Activated CD8-positive, alpha-beta T cell treated with anti-CD3 and anti-CD28 coated beads for 36 hours (primary cell): ENCODE data around the gene ATF7. TPM values are rescaled to one million over a fixed set of nuclear protein-coding genes. Genes with fewer than 3 reads are reported as not detected.

Experiments
- ATAC-seq: fragments of 200-7000 bp; cut with Tn5 transposase; one replicate; pipeline ENCODE4 v1.10.0; 2021; ENCODE audit warnings: mild to moderate bottlenecking, moderate library complexity
- CTCF ChIA-PET: fragments of 350-600 bp; sonication (Branson Sonifier 250); formaldehyde crosslinking; loops from one replicate; lab custom pipeline; 2021; ENCODE audit warnings: antibody characterized with exemption; lab: Charles Lee
- POLR2A ChIA-PET: fragments of 350-600 bp; sonication (Branson Sonifier 250); formaldehyde crosslinking; loops from one replicate; lab custom pipeline; 2021; ENCODE audit warnings: antibody characterized with exemption; lab: Charles Lee
- DNase-seq: peaks from one replicate; pipeline ENCODE4 v3.0.0-alpha.2; 2020
- H3K27ac Mint-ChIP-seq: one replicate; pipeline ENCODE4 v1.8.0; 2021; ENCODE audit warnings: mild to moderate bottlenecking, mixed read lengths
- H3K27me3 Mint-ChIP-seq: one replicate; pipeline ENCODE4 v1.8.0; 2021; ENCODE audit warnings: mixed read lengths
- H3K36me3 Mint-ChIP-seq: one replicate; pipeline ENCODE4 v1.8.0; 2021; ENCODE audit warnings: low read depth, mixed read lengths
- H3K4me1 Mint-ChIP-seq: one replicate; pipeline ENCODE4 v1.8.0; 2021; ENCODE audit warnings: low read depth, mixed read lengths
- H3K4me3 Mint-ChIP-seq: one replicate; pipeline ENCODE4 v1.8.0; 2021; ENCODE audit warnings: mild to moderate bottlenecking, moderate library complexity, mixed read lengths
- H3K9me3 Mint-ChIP-seq: one replicate; pipeline ENCODE4 v1.8.0; 2021; ENCODE audit warnings: mixed read lengths
- intact Hi-C: fragments of 100-400 bp; cut with micrococcal nuclease; formaldehyde crosslinking; loops from one replicate; pipeline ENCODE4 v1.10.0; 2022
- total RNA-seq, 2 experiments: library from RNA; stranded (reverse); gene quantifications; one replicate each; pipeline ENCODE4 v1.2.3, GENCODE V29; 2021
- TF ChIP-seq, protein P1 (sequence below): fragments of 200-600 bp; IDR thresholded peaks from one replicate; pipeline ENCODE4 v1.8.0; 2022; ENCODE audit warnings: antibody characterized with exemption, mild to moderate bottlenecking

The ATF7 gene
- total RNA-seq, 2 experiments from 2014 or later: 22.0 to 22.6 TPM

- H3K4me1 Mint-ChIP-seq: peaks cover 32% of the 10 kb centered on the region
- ATAC-seq (no peak), DNase-seq (no peak)
- H3K36me3 Mint-ChIP-seq: peaks cover 3% of the 10 kb centered on the region
- H3K27me3 Mint-ChIP-seq: no peaks in the 10 kb centered on the region
- H3K4me3 Mint-ChIP-seq: no peak overlapping the region
- POLR2A ChIA-PET: interaction anchor here (0.6 to 54.1 kb wide), 4 partner anchors 37 to 173 kb away, joined by 3 to 1494 read pairs (median 3); partner anchors contain the start of gene PCBP2
- H3K27ac Mint-ChIP-seq: no peak overlapping the region
- TF ChIP-seq, protein P1, sequence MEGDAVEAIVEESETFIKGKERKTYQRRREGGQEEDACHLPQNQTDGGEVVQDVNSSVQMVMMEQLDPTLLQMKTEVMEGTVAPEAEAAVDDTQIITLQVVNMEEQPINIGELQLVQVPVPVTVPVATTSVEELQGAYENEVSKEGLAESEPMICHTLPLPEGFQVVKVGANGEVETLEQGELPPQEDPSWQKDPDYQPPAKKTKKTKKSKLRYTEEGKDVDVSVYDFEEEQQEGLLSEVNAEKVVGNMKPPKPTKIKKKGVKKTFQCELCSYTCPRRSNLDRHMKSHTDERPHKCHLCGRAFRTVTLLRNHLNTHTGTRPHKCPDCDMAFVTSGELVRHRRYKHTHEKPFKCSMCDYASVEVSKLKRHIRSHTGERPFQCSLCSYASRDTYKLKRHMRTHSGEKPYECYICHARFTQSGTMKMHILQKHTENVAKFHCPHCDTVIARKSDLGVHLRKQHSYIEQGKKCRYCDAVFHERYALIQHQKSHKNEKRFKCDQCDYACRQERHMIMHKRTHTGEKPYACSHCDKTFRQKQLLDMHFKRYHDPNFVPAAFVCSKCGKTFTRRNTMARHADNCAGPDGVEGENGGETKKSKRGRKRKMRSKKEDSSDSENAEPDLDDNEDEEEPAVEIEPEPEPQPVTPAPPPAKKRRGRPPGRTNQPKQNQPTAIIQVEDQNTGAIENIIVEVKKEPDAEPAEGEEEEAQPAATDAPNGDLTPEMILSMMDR: no peak
- CTCF ChIA-PET: interaction anchor here (1.1 to 2.2 kb wide), 5 partner anchors 28 to 183 kb away, joined by 4 to 9 read pairs (median 5); partner anchors contain the start of gene AAAS
- no peaks in the 10 kb centered on the region for H3K9me3 Mint-ChIP-seq
- intact Hi-C loops: loop anchor here (10.0 kb wide), 1 partner anchor 149 kb away; no protein-coding TSS in a partner anchor
These were observed 121.9 kb downstream of the ATF7 start for GRCh38 chr12:53504004-53504920.

- DNase-seq: no peak
- Mint-ChIP-seq H3K4me1 (peaks cover 33% of the 10 kb centered on the region), H3K27me3 (no peaks in the 10 kb centered on the region), H3K36me3 (peaks cover 3% of the 10 kb centered on the region), H3K27ac (no peak overlapping the region), H3K4me3 (peak overlapping the region; percentile 76), H3K9me3 (no peaks in the 10 kb centered on the region)
- POLR2A ChIA-PET: interaction anchor here (54.1 kb wide), 1 partner anchor 36 kb away, joined by 1494 read pairs; the partner anchor contains the start of gene PCBP2
- ATAC-seq: no peak
- CTCF ChIA-PET: interaction anchor here (1.1 to 2.2 kb wide), 3 partner anchors 151 to 182 kb away, joined by 4 to 9 read pairs (median 6); partner anchors contain the start of gene AAAS
- intact Hi-C loops: loop anchor here (10.0 kb wide), 1 partner anchor 148 kb away; no protein-coding TSS in a partner anchor
- TF ChIP-seq, protein P1: no peak
These were observed 123.0 kb downstream of the ATF7 start for GRCh38 chr12:53502983-53503728.

DNA sequence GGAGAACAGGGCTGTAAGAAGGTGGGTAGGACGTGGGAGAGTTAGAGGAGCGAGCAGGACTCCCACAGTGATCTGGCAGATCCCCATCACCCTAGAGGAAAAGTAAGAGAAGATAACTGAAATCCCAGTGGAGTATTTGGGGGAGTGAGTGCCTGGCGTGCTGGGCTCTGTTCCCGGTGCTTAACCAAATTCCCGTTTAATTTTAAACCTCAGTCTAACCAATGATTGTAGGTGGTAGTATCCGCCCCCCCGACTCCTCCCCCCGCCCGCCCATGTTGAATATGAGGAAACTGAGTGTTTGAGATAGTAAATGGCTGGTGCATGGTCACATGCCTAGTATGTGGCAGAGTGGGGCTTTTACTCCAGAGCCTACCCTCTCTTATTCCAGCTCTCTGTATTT lies 123.9 kb downstream of the ATF7 start:
- ChIA-PET CTCF (interaction anchor here (1.8 to 2.2 kb wide), 3 partner anchors 62 to 181 kb away, joined by 4 to 9 read pairs (median 6); partner anchors contain the start of gene AAAS), POLR2A (interaction anchor here (0.7 to 54.1 kb wide), 3 partner anchors 35 to 181 kb away, joined by 3 to 1494 read pairs (median 7); partner anchors contain the start of genes AAAS and PCBP2)
- peaks cover 3% of the 10 kb centered on the region for H3K36me3 Mint-ChIP-seq
- H3K4me1 Mint-ChIP-seq: peaks cover 38% of the 10 kb centered on the region
- ATAC-seq (no peak), DNase-seq (no peak)
- H3K27me3 Mint-ChIP-seq: no peaks in the 10 kb centered on the region
- H3K9me3 Mint-ChIP-seq: no peaks in the 10 kb centered on the region
- intact Hi-C loops: loop anchor here (10.0 kb wide), 1 partner anchor 148 kb away; no protein-coding TSS in a partner anchor
- TF ChIP-seq, protein P1: no peak
- peak overlapping the region; percentile 76 for H3K4me3 Mint-ChIP-seq
- H3K27ac Mint-ChIP-seq: peak overlapping the region; percentile 94

DNA sequence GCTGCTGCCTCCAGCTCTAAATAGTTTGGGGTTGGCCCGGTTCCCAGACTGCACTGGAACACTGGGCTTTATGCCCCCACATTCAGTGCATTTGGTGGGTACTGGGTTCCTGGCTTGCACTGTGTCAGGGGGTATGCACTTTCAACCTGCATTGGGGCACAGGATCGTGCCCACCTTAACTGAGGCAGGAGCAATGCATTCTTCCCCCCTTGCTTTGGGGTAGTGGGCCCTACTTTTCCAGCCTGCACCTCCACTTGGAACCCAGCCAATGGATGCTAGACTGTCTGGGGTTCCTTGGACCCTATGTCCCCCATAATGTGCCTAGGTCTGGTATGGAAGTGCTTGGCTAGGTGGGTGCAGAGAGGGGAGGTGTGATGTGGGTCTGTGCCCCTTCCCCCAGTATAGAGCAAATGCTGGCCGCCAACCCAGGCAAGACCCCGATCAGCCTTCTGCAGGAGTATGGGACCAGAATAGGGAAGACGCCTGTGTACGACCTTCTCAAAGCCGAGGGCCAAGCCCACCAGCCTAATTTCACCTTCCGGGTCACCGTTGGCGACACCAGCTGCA lies 124.5 kb downstream of the ATF7 start:
- ChIA-PET POLR2A (interaction anchor here (0.7 to 54.1 kb wide), 9 partner anchors 9 to 186 kb away, joined by 3 to 1494 read pairs (median 4); partner anchors contain the start of genes AAAS, ATP5MC2 and PCBP2), CTCF (interaction anchor here (1.1 to 1.9 kb wide), 7 partner anchors 7 to 183 kb away, joined by 3 to 8 read pairs (median 5); partner anchors contain the start of gene AAAS)
- H3K27me3 Mint-ChIP-seq: no peaks in the 10 kb centered on the region
- H3K36me3 Mint-ChIP-seq: peaks cover 3% of the 10 kb centered on the region
- TF ChIP-seq, protein P1: no peak
- H3K4me3 Mint-ChIP-seq: peak overlapping the region; percentile 76
- DNase-seq (no peak), ATAC-seq (no peak)
- no peaks in the 10 kb centered on the region for H3K9me3 Mint-ChIP-seq
- H3K27ac Mint-ChIP-seq: peak overlapping the region; percentile 94
- peaks cover 39% of the 10 kb centered on the region for H3K4me1 Mint-ChIP-seq
- intact Hi-C loops: loop anchor here (10.0 kb wide), 1 partner anchor 147 kb away; no protein-coding TSS in a partner anchor
